HEK293 (cell line): Measurements from ENCODE around the gene HPCA.

Source experiments
- CTCF ChIA-PET: fragments of 350-600 bp; formaldehyde crosslinking; extraction: SDS; loops from one replicate; lab custom pipeline; 2021; ENCODE audit warnings: antibody characterized with exemption; lab: Yijun Ruan, JAX
- POLR2A ChIA-PET: fragments of 300-600 bp; formaldehyde crosslinking; extraction: SDS; loops from one replicate; lab custom pipeline; 2020; ENCODE audit warnings: antibody characterized with exemption, inconsistent platforms; lab: Yijun Ruan, JAX
- H3K27ac ChIP-seq: fragments of 200-500 bp; sonication (Bioruptor generic); 2 replicates; pipeline ENCODE4 v1.5.1; 2014; ENCODE audit warnings: low read depth, low read length, control low read depth, inconsistent platforms; ENCODE audit errors: extremely low read depth
- H3K36me3 ChIP-seq, 2 experiments: fragments of 200-500 bp in 1 of 2; sonication (Bioruptor generic) in 1 of 2; 1 replicate in 1 of 2; 2 replicates in 1 of 2; pipeline ENCODE4 v1.5.1; 2014 to 2017; ENCODE audit warnings: inconsistent platforms in 2 of 2, low read length in 2 of 2; ENCODE audit not compliant: control insufficient read depth in 2 of 2, insufficient read depth in 1 of 2
- H3K4me1 ChIP-seq: fragments of 200-500 bp; sonication (Bioruptor generic); 2 replicates; pipeline ENCODE4 v1.5.1; 2014; ENCODE audit warnings: mild to moderate bottlenecking, low read length, inconsistent platforms; ENCODE audit not compliant: control insufficient read depth, insufficient read depth
- H3K4me3 ChIP-seq: 2 replicates; pipeline ENCODE4 v1.5.1; 2011; ENCODE audit warnings: low read depth, mild to moderate bottlenecking, control low read depth, low read length, moderate library complexity
- H3K9me3 ChIP-seq: fragments of 200-500 bp; sonication (Bioruptor generic); 2 replicates; pipeline ENCODE4 v1.5.1; 2014; ENCODE audit warnings: low read depth, low read length, inconsistent platforms; ENCODE audit not compliant: control insufficient read depth, insufficient read depth
- HOXA7 ChIP-seq: sonication (generic); formaldehyde crosslinking; IDR thresholded peaks from 2 replicates; pipeline ENCODE4 v1.8.1; 2022; ENCODE audit warnings: missing genetic modification reagents, borderline replicate concordance
- KLF8 ChIP-seq: fragments of 450-650 bp; formaldehyde crosslinking; IDR thresholded peaks from 2 replicates; pipeline ENCODE4 v1.5.1; 2016; ENCODE audit warnings: missing biosample characterization, missing genetic modification characterization
- KLF9 ChIP-seq: fragments of 450-650 bp; formaldehyde crosslinking; IDR thresholded peaks from 2 replicates; pipeline ENCODE4 v1.5.1; 2016; ENCODE audit warnings: missing biosample characterization, missing genetic modification characterization, low read depth
- MEIS1 ChIP-seq: sonication (generic); formaldehyde crosslinking; IDR thresholded peaks from 2 replicates; pipeline ENCODE4 v1.8.1; 2022; ENCODE audit warnings: missing genetic modification reagents, mild to moderate bottlenecking, borderline replicate concordance
- REPIN1 ChIP-seq: fragments of 450-650 bp; formaldehyde crosslinking; IDR thresholded peaks from 2 replicates; pipeline ENCODE4 v1.5.1; 2017; ENCODE audit warnings: missing biosample characterization, missing genetic modification characterization, low read depth
- ZFHX2 ChIP-seq: fragments of 450-650 bp; formaldehyde crosslinking; conservative IDR thresholded peaks from 2 replicates; pipeline ENCODE4 v1.5.1; 2016; ENCODE audit warnings: missing biosample characterization, missing genetic modification characterization
- ZFP3 ChIP-seq: fragments of 450-650 bp; formaldehyde crosslinking; IDR thresholded peaks from 2 replicates; pipeline ENCODE4 v1.5.1; 2016; ENCODE audit warnings: low read depth, missing biosample characterization, missing genetic modification characterization
- ZNF174 ChIP-seq: fragments of 450-650 bp; formaldehyde crosslinking; IDR thresholded peaks from 2 replicates; pipeline ENCODE4 v1.5.0; 2017; ENCODE audit warnings: missing biosample characterization, mild to moderate bottlenecking, missing genetic modification characterization
- ZNF2 ChIP-seq: fragments of 450-650 bp; formaldehyde crosslinking; IDR thresholded peaks from 2 replicates; pipeline ENCODE4 v1.5.1; 2016; ENCODE audit warnings: missing biosample characterization, missing genetic modification characterization
- ZNF23 ChIP-seq: fragments of 450-650 bp; formaldehyde crosslinking; IDR thresholded peaks from 2 replicates; pipeline ENCODE4 v1.5.1; 2016; ENCODE audit warnings: missing biosample characterization, missing genetic modification characterization, borderline replicate concordance
- ZNF266 ChIP-seq: fragments of 450-650 bp; formaldehyde crosslinking; IDR thresholded peaks from 2 replicates; pipeline ENCODE4 v1.5.1; 2016; ENCODE audit warnings: missing biosample characterization, missing genetic modification characterization, low read depth
- ZNF354C ChIP-seq: fragments of 450-650 bp; formaldehyde crosslinking; IDR thresholded peaks from 2 replicates; pipeline ENCODE4 v1.5.1; 2016; ENCODE audit warnings: missing biosample characterization, missing genetic modification characterization, low read depth, borderline replicate concordance
- ZNF433 ChIP-seq: fragments of 450-650 bp; formaldehyde crosslinking; IDR thresholded peaks from 2 replicates; pipeline ENCODE4 v1.5.1; 2016; ENCODE audit warnings: missing biosample characterization, missing genetic modification characterization, low read depth
- ZNF548 ChIP-seq: fragments of 450-650 bp; formaldehyde crosslinking; IDR thresholded peaks from 2 replicates; pipeline ENCODE4 v1.5.1; 2016; ENCODE audit warnings: missing biosample characterization, missing genetic modification characterization
- ZNF560 ChIP-seq: fragments of 450-650 bp; formaldehyde crosslinking; IDR thresholded peaks from 2 replicates; pipeline ENCODE4 v1.5.1; 2017; ENCODE audit warnings: missing biosample characterization, missing genetic modification characterization, borderline replicate concordance
- ZNF561 ChIP-seq: fragments of 450-650 bp; IDR thresholded peaks from 2 replicates; pipeline ENCODE4 v1.5.1; 2018; ENCODE audit warnings: missing biosample characterization, missing genetic modification characterization, borderline replicate concordance
- ZNF571 ChIP-seq: fragments of 450-650 bp; formaldehyde crosslinking; IDR thresholded peaks from 2 replicates; pipeline ENCODE4 v1.5.0; 2017; ENCODE audit warnings: missing biosample characterization, missing genetic modification characterization
- ZNF596 ChIP-seq: fragments of 450-650 bp; IDR thresholded peaks from 2 replicates; pipeline ENCODE4 v1.5.0; 2018; ENCODE audit warnings: missing biosample characterization, mild to moderate bottlenecking, missing genetic modification characterization, moderate library complexity
- ZNF660 ChIP-seq: fragments of 450-650 bp; IDR thresholded peaks from 2 replicates; pipeline ENCODE4 v1.5.1; 2018; ENCODE audit warnings: missing biosample characterization, mild to moderate bottlenecking, missing genetic modification characterization
- ZNF677 ChIP-seq: fragments of 450-650 bp; IDR thresholded peaks from 2 replicates; pipeline ENCODE4 v1.5.0; 2018; ENCODE audit warnings: missing biosample characterization, mild to moderate bottlenecking, missing genetic modification characterization, moderate library complexity
- ZNF768 ChIP-seq: fragments of 450-650 bp; formaldehyde crosslinking; IDR thresholded peaks from 2 replicates; pipeline ENCODE4 v1.5.1; 2018; ENCODE audit warnings: missing biosample characterization, mild to moderate bottlenecking, missing genetic modification characterization
- TF ChIP-seq, protein P1 (sequence below): fragments of 450-650 bp; formaldehyde crosslinking; IDR thresholded peaks from 2 replicates; pipeline ENCODE4 v1.5.1; 2017; ENCODE audit warnings: missing biosample characterization, missing genetic modification characterization
- TF ChIP-seq, protein P2 (sequence below): fragments of 450-650 bp; formaldehyde crosslinking; IDR thresholded peaks from 2 replicates; pipeline ENCODE4 v1.5.1; 2016; ENCODE audit warnings: missing biosample characterization, missing genetic modification characterization

HPCA gene

GRCh38 chr1:32859915-32860314 lies 26.4 kb upstream of the HPCA start:
- Histone ChIP-seq H3K36me3 (peaks cover 13 to 95% of the 10 kb centered on the region in 2 experiments; a peak in 2 of 3 replicates), H3K4me1 (no peaks in the 10 kb centered on the region), H3K27ac (no peak overlapping the region), H3K4me3 (no peak overlapping the region), H3K9me3 (no peaks in the 10 kb centered on the region)
- ChIA-PET POLR2A (no interaction called here), CTCF (interaction anchor here (0.8 to 1.1 kb wide), 2 partner anchors 17 kb away, joined by 3 to 7 read pairs; no protein-coding TSS in a partner anchor)
- no peak for TF ChIP-seq ZNF433
- TF ChIP-seq ZNF266 (tag by site-specific recombination) = no peak
- TF ChIP-seq ZFHX2 (tag by site-specific recombination) = no peak
- no peak for TF ChIP-seq ZNF560 (tag by site-specific recombination)
- TF ChIP-seq ZNF768 (tag by site-specific recombination) = no peak

DNA sequence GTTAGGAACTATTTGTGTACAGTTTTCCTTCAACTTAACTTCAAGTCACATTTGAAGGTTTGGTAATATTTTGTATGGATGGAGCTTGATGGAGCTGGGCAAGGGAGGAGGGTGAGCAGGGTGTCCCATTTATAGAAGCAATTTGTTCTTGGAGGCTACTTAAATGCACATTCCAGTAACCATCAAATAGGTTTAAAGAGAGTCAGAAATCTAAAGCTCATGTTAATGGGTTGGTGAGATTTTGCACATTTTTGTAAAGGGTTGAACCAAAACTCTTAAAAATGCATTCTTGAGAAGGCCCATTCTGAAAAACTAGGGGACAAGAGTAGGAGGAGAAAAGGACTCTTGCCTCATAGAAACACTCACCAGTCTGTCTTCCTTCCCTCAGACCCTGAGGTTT lies 25.7 kb upstream of the HPCA start:
- TF ChIP-seq ZNF548 (tag by site-specific recombination) (no peak), KLF9 (tag by site-specific recombination) (no peak), ZNF561 (tag by site-specific recombination) (no peak), REPIN1 (tag by site-specific recombination) (no peak), ZNF23 (no peak), ZNF354C (tag by site-specific recombination) (no peak), ZNF660 (tag by site-specific recombination) (no peak), ZNF571 (tag by site-specific recombination) (no peak), HOXA7 (CRISPR knock-in tag) (no peak), KLF8 (no peak), MEIS1 (CRISPR knock-in tag) (no peak), ZNF596 (no peak), ZNF677 (tag by site-specific recombination) (no peak), ZFP3 (tag by site-specific recombination) (no peak)
- TF ChIP-seq, protein P1, sequence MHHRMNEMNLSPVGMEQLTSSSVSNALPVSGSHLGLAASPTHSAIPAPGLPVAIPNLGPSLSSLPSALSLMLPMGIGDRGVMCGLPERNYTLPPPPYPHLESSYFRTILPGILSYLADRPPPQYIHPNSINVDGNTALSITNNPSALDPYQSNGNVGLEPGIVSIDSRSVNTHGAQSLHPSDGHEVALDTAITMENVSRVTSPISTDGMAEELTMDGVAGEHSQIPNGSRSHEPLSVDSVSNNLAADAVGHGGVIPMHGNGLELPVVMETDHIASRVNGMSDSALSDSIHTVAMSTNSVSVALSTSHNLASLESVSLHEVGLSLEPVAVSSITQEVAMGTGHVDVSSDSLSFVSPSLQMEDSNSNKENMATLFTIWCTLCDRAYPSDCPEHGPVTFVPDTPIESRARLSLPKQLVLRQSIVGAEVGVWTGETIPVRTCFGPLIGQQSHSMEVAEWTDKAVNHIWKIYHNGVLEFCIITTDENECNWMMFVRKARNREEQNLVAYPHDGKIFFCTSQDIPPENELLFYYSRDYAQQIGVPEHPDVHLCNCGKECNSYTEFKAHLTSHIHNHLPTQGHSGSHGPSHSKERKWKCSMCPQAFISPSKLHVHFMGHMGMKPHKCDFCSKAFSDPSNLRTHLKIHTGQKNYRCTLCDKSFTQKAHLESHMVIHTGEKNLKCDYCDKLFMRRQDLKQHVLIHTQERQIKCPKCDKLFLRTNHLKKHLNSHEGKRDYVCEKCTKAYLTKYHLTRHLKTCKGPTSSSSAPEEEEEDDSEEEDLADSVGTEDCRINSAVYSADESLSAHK = no peak
- ChIA-PET CTCF (interaction anchor here (0.7 to 1.9 kb wide), 3 partner anchors 11 to 16 kb away, joined by 3 to 7 read pairs (median 4); no protein-coding TSS in a partner anchor), POLR2A (no interaction called here)
- H3K27ac ChIP-seq = no peak overlapping the region
- no peaks in the 10 kb centered on the region for H3K9me3 ChIP-seq
- H3K36me3 ChIP-seq = peaks cover 10 to 89% of the 10 kb centered on the region in 2 experiments; a peak in 1 of 3 replicates
- H3K4me1 ChIP-seq = no peaks in the 10 kb centered on the region
- H3K4me3 ChIP-seq = no peak overlapping the region

DNA sequence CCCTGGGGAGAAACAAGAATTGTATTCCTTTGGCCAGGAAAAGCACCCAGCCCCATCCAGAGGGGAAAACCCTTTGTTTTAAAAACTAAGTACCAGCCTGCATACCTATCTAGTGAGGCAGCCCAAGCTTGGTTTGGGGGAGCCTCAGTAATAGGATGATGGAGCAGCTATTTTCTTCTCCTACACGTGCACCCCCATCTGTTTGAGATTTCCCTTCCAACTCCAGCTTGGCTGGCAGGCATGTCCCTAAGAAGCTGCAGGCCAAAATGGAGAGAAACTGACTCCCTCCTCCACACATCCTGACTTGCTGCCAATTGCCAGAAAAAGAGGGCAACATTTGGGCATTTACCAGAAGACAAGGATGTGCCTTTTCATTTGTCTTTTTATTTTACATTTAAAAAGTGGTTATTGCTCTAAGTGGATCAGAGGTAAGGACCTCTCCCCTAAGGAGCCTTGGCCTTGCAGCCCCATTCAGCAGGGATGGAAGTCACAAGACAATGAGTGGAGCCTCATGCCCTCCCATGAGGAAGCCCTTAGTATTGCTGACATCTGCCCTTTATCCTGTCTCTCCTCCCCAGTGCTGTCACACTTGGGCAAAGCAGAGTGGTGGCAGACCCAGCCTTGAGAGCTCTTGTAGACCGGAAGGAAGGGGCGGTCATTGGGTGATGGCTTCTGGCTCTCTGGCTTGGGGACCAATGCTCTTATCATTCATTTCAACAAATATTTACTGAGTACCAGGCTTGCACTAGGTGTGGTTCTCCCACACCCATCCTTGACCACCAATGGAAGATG lies 24.2 kb upstream of the HPCA start:
- CTCF ChIA-PET = interaction anchor here (0.6 to 2.0 kb wide), 7 partner anchors 10 to 52 kb away, joined by 3 to 6 read pairs (median 4); partner anchors contain the start of gene HPCA
- Histone ChIP-seq H3K36me3 (peaks cover 0 to 73% of the 10 kb centered on the region in 2 experiments; a peak in 1 of 3 replicates), H3K27ac (no peak overlapping the region), H3K9me3 (no peaks in the 10 kb centered on the region), H3K4me1 (no peaks in the 10 kb centered on the region), H3K4me3 (no peak overlapping the region)
- POLR2A ChIA-PET = interaction anchor here (0.6 kb wide), 1 partner anchor 164 kb away, joined by 3 read pairs; no protein-coding TSS in a partner anchor
- TF ChIP-seq, protein P2, sequence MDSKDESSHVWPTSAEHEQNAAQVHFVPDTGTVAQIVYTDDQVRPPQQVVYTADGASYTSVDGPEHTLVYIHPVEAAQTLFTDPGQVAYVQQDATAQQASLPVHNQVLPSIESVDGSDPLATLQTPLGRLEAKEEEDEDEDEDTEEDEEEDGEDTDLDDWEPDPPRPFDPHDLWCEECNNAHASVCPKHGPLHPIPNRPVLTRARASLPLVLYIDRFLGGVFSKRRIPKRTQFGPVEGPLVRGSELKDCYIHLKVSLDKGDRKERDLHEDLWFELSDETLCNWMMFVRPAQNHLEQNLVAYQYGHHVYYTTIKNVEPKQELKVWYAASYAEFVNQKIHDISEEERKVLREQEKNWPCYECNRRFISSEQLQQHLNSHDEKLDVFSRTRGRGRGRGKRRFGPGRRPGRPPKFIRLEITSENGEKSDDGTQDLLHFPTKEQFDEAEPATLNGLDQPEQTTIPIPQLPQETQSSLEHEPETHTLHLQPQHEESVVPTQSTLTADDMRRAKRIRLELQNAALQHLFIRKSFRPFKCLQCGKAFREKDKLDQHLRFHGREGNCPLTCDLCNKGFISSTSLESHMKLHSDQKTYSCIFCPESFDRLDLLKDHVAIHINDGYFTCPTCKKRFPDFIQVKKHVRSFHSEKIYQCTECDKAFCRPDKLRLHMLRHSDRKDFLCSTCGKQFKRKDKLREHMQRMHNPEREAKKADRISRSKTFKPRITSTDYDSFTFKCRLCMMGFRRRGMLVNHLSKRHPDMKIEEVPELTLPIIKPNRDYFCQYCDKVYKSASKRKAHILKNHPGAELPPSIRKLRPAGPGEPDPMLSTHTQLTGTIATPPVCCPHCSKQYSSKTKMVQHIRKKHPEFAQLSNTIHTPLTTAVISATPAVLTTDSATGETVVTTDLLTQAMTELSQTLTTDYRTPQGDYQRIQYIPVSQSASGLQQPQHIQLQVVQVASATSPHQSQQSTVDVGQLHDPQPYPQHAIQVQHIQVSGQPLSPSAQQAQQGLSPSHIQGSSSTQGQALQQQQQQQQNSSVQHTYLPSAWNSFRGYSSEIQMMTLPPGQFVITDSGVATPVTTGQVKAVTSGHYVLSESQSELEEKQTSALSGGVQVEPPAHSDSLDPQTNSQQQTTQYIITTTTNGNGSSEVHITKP (tag by site-specific recombination) = peak; percentile 79
- TF ChIP-seq ZNF174 (tag by site-specific recombination) (no peak), ZNF2 (no peak)
